Liver (tissue), 9 donors: ENCODE data around the gene GUCY1A2. TPM values are rescaled to one million over a fixed set of nuclear protein-coding genes. Genes with fewer than 3 reads are reported as not detected.

Source experiments
- DNase-seq: peaks from one replicate; pipeline ENCODE4 v3.0.0-alpha.2; 2017; ENCODE audit warnings: low spot score
- H3K27ac ChIP-seq, 2 donors: one replicate each; pipeline ENCODE4 v1.7.0; 2013; ENCODE audit warnings: inconsistent platforms in 2 of 2, low read length in 2 of 2, control low read depth in 1 of 2, low read depth in 1 of 2, mild to moderate bottlenecking in 1 of 2
- H3K27me3 ChIP-seq, 4 donors: one replicate each; pipeline versions ENCODE4 v1.6.1 to v1.7.0; 2013; ENCODE audit warnings: low read length in 3 of 4, inconsistent platforms in 1 of 4, mild to moderate bottlenecking in 1 of 4, moderate library complexity in 1 of 4; ENCODE audit not compliant: control insufficient read depth in 4 of 4, insufficient read depth in 4 of 4
- H3K36me3 ChIP-seq, 4 donors: one replicate each; pipeline versions ENCODE4 v1.6.1 to v1.7.0; 2013; ENCODE audit warnings: low read length in 3 of 4, mild to moderate bottlenecking in 3 of 4, low read depth in 1 of 4, moderate library complexity in 1 of 4; ENCODE audit not compliant: control insufficient read depth in 4 of 4, insufficient read depth in 3 of 4
- H3K4me1 ChIP-seq, 4 donors: one replicate each; pipeline versions ENCODE4 v1.6.1 to v1.7.0; 2013; ENCODE audit warnings: low read length in 3 of 4, mild to moderate bottlenecking in 3 of 4, moderate library complexity in 1 of 4; ENCODE audit not compliant: control insufficient read depth in 4 of 4, insufficient read depth in 4 of 4
- H3K4me3 ChIP-seq, 3 donors: one replicate each; pipeline versions ENCODE4 v1.6.1 to v1.7.0; 2013; ENCODE audit warnings: low read length in 3 of 3, control low read depth in 1 of 3, low read depth in 1 of 3, mild to moderate bottlenecking in 1 of 3
- H3K9ac ChIP-seq, 2 donors: one replicate each; pipeline ENCODE4 v1.7.0; 2013; ENCODE audit warnings: low read length in 2 of 2, mild to moderate bottlenecking in 2 of 2, moderate library complexity in 2 of 2, control low read depth in 1 of 2, low read depth in 1 of 2
- H3K9me3 ChIP-seq, 4 donors: one replicate each; pipeline versions ENCODE4 v1.6.1 to v1.7.0; 2013; ENCODE audit warnings: low read length in 3 of 4; ENCODE audit not compliant: control insufficient read depth in 4 of 4
- EGR1 ChIP-seq, 2 donors: IDR thresholded peaks; 2 replicates each; pipeline ENCODE4 v1.6.1; 2016 to 2018; ENCODE audit warnings: antibody characterized with exemption in 2 of 2, low read depth in 2 of 2
- FOXA1 ChIP-seq: IDR thresholded peaks from 2 replicates; pipeline ENCODE4 v1.6.1; 2016; ENCODE audit warnings: antibody characterized with exemption
- FOXA2 ChIP-seq: IDR thresholded peaks from 2 replicates; pipeline ENCODE4 v1.6.1; 2016; ENCODE audit warnings: antibody characterized with exemption
- GABPA ChIP-seq, 2 donors: IDR thresholded peaks in 1 of 2; conservative IDR thresholded peaks in 1 of 2; 2 replicates each; pipeline ENCODE4 v1.6.1; 2016; ENCODE audit warnings: antibody characterized with exemption in 2 of 2, mild to moderate bottlenecking in 1 of 2, moderate library complexity in 1 of 2
- HNF4A ChIP-seq, 2 donors: conservative IDR thresholded peaks; 2 replicates each; pipeline ENCODE4 v1.6.1; 2016; ENCODE audit warnings: antibody characterized with exemption in 2 of 2, mild to moderate bottlenecking in 2 of 2
- HNF4G ChIP-seq: IDR thresholded peaks from 2 replicates; pipeline ENCODE4 v1.6.1; 2016; ENCODE audit warnings: antibody characterized with exemption
- JUND ChIP-seq, 2 donors: IDR thresholded peaks; 2 replicates each; pipeline ENCODE4 v1.6.1; 2016; ENCODE audit warnings: antibody characterized with exemption in 2 of 2
- NR2F2 ChIP-seq: IDR thresholded peaks from 2 replicates; pipeline ENCODE4 v1.6.1; 2016; ENCODE audit warnings: antibody characterized with exemption
- RAD21 ChIP-seq, 2 donors: IDR thresholded peaks; 2 replicates each; pipeline ENCODE4 v1.6.1; 2016; ENCODE audit warnings: antibody characterized with exemption in 2 of 2, mild to moderate bottlenecking in 2 of 2
- RXRA ChIP-seq, 2 donors: IDR thresholded peaks; 2 replicates each; pipeline ENCODE4 v1.6.1; 2017 to 2018; ENCODE audit warnings: antibody characterized with exemption in 2 of 2, mild to moderate bottlenecking in 1 of 2
- SP1 ChIP-seq: IDR thresholded peaks from 2 replicates; pipeline ENCODE4 v1.6.1; 2018; ENCODE audit warnings: antibody characterized with exemption, mild to moderate bottlenecking
- TAF1 ChIP-seq: conservative IDR thresholded peaks from 2 replicates; pipeline ENCODE4 v1.6.1; 2016; ENCODE audit warnings: antibody characterized with exemption, mild to moderate bottlenecking
- YY1 ChIP-seq: IDR thresholded peaks from 2 replicates; pipeline ENCODE4 v1.6.1; 2016; ENCODE audit warnings: antibody characterized with exemption, mild to moderate bottlenecking
- WGBS: extraction: QIAGEN DNeasy Blood & Tissue Kit; methylation state at CpG from one replicate; pipeline ENCODE4 v1.1.7; 2013; 5-methylcytosine and 5-hydroxymethylcytosine counted together
- polyA plus RNA-seq, 2 donors: library from polyadenylated mRNA; stranded (reverse) in 1 of 2; unstranded in 1 of 2; fragments of 200-250 nt in 1 of 2; fragments of >200 nt in 1 of 2; fragmentation: Nextera tagmentation in 1 of 2; extraction: Ambion mirVana in 1 of 2; gene quantifications; one replicate each; pipeline versions ENCODE4 v1.2.1 to v1.2.3, GENCODE V29; 2013 to 2015
- total RNA-seq, 2 donors: library from RNA; depleted of rRNA; stranded (reverse); fragments of >200 nt; gene quantifications; one replicate each; pipeline ENCODE4 v1.2.3, GENCODE V29; 2014
- TF ChIP-seq, protein P1 (sequence below): IDR thresholded peaks from 2 replicates; pipeline ENCODE4 v1.6.1; 2016; ENCODE audit warnings: antibody characterized with exemption
- TF ChIP-seq, protein P2 (sequence below): IDR thresholded peaks from 2 replicates; pipeline ENCODE4 v1.6.1; 2016; ENCODE audit warnings: antibody characterized with exemption, mild to moderate bottlenecking
- TF ChIP-seq, protein P3 (sequence below): IDR thresholded peaks from 2 replicates; pipeline ENCODE4 v1.6.1; 2016; ENCODE audit warnings: antibody characterized with exemption
- TF ChIP-seq, protein P4 (sequence below): fragments of 150-350 bp; IDR thresholded peaks from 2 replicates; pipeline ENCODE4 v1.5.1; 2017; ENCODE audit warnings: improper control_type of control experiment, low read depth, low read length; ENCODE audit not compliant: missing input control
- TF ChIP-seq, protein P5 (sequence below): IDR thresholded peaks from 2 replicates; pipeline ENCODE4 v1.6.1; 2016; ENCODE audit warnings: antibody characterized with exemption
- donor health status: healthy.
- donor health status: healthy.
- donor health status: healthy.
- donor health status: healthy.
- donor health status: healthy.

The GUCY1A2 gene
- total and polyA plus RNA-seq, 4 donors, result 0.55 to 4.4 (median 1.7) TPM

DNA sequence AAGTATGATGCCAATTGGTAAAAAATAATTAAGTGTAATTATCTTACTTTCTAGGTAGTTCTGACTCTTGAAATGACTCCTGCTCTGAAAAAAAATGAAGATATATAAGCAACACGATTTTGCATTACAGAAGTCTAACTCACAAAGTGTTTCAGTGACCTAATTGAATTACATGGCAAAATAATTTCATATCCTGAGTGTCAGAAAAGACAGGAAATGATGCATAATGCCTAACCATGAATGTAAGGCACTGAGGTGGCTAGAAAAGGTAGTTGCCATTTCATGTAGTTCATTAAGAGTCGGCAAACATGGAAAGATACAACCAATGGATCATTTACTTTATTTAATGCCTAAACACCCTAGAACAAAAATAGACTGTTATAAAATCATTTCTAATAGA, 113.5 kb downstream of the GUCY1A2 start:
- H3K4me1 ChIP-seq, result no peaks in the 10 kb centered on the region
- no peaks in the 10 kb centered on the region for H3K27me3 ChIP-seq
- H3K27ac ChIP-seq, result no peak overlapping the region
- H3K36me3 ChIP-seq, result no peaks in the 10 kb centered on the region
- TF ChIP-seq, protein P1, sequence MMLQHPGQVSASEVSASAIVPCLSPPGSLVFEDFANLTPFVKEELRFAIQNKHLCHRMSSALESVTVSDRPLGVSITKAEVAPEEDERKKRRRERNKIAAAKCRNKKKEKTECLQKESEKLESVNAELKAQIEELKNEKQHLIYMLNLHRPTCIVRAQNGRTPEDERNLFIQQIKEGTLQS, result no peak
- TF ChIP-seq TAF1, result no peak
- no peak for TF ChIP-seq FOXA2
- no peak for TF ChIP-seq SP1
- TF ChIP-seq RXRA (IDR thresholded peaks at IDR 0.05), result no peak
- TF ChIP-seq HNF4A (conservative IDR thresholded peaks at IDR 0.05), result no peak
- TF ChIP-seq JUND (IDR thresholded peaks at IDR 0.05), result no peak
- TF ChIP-seq, protein P2, sequence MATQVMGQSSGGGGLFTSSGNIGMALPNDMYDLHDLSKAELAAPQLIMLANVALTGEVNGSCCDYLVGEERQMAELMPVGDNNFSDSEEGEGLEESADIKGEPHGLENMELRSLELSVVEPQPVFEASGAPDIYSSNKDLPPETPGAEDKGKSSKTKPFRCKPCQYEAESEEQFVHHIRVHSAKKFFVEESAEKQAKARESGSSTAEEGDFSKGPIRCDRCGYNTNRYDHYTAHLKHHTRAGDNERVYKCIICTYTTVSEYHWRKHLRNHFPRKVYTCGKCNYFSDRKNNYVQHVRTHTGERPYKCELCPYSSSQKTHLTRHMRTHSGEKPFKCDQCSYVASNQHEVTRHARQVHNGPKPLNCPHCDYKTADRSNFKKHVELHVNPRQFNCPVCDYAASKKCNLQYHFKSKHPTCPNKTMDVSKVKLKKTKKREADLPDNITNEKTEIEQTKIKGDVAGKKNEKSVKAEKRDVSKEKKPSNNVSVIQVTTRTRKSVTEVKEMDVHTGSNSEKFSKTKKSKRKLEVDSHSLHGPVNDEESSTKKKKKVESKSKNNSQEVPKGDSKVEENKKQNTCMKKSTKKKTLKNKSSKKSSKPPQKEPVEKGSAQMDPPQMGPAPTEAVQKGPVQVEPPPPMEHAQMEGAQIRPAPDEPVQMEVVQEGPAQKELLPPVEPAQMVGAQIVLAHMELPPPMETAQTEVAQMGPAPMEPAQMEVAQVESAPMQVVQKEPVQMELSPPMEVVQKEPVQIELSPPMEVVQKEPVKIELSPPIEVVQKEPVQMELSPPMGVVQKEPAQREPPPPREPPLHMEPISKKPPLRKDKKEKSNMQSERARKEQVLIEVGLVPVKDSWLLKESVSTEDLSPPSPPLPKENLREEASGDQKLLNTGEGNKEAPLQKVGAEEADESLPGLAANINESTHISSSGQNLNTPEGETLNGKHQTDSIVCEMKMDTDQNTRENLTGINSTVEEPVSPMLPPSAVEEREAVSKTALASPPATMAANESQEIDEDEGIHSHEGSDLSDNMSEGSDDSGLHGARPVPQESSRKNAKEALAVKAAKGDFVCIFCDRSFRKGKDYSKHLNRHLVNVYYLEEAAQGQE, result no peak
- TF ChIP-seq EGR1 (IDR thresholded peaks at IDR 0.05; ENCODE audit: low read depth in 2 of 2), result no peak
- TF ChIP-seq, protein P3, sequence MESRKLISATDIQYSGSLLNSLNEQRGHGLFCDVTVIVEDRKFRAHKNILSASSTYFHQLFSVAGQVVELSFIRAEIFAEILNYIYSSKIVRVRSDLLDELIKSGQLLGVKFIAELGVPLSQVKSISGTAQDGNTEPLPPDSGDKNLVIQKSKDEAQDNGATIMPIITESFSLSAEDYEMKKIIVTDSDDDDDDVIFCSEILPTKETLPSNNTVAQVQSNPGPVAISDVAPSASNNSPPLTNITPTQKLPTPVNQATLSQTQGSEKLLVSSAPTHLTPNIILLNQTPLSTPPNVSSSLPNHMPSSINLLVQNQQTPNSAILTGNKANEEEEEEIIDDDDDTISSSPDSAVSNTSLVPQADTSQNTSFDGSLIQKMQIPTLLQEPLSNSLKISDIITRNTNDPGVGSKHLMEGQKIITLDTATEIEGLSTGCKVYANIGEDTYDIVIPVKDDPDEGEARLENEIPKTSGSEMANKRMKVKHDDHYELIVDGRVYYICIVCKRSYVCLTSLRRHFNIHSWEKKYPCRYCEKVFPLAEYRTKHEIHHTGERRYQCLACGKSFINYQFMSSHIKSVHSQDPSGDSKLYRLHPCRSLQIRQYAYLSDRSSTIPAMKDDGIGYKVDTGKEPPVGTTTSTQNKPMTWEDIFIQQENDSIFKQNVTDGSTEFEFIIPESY, result no peak
- TF ChIP-seq FOXA1, result no peak
- TF ChIP-seq NR2F2, result no peak
- TF ChIP-seq YY1, result no peak
- TF ChIP-seq HNF4G, result no peak
- TF ChIP-seq, protein P4, sequence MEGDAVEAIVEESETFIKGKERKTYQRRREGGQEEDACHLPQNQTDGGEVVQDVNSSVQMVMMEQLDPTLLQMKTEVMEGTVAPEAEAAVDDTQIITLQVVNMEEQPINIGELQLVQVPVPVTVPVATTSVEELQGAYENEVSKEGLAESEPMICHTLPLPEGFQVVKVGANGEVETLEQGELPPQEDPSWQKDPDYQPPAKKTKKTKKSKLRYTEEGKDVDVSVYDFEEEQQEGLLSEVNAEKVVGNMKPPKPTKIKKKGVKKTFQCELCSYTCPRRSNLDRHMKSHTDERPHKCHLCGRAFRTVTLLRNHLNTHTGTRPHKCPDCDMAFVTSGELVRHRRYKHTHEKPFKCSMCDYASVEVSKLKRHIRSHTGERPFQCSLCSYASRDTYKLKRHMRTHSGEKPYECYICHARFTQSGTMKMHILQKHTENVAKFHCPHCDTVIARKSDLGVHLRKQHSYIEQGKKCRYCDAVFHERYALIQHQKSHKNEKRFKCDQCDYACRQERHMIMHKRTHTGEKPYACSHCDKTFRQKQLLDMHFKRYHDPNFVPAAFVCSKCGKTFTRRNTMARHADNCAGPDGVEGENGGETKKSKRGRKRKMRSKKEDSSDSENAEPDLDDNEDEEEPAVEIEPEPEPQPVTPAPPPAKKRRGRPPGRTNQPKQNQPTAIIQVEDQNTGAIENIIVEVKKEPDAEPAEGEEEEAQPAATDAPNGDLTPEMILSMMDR, result no peak
- TF ChIP-seq GABPA (IDR thresholded peaks at IDR 0.05 in 1 of 2, conservative IDR thresholded peaks at IDR 0.05 in 1 of 2), result no peak
- TF ChIP-seq RAD21 (IDR thresholded peaks at IDR 0.05), result no peak
- TF ChIP-seq, protein P5, sequence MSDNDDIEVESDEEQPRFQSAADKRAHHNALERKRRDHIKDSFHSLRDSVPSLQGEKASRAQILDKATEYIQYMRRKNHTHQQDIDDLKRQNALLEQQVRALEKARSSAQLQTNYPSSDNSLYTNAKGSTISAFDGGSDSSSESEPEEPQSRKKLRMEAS, result no peak
- 61% methylated on average over 2 of the region's 2 CpGs for WGBS
- H3K9me3 ChIP-seq, result no peaks in the 10 kb centered on the region
- no peak for DNase-seq
- no peak overlapping the region for H3K4me3 ChIP-seq
- no peak overlapping the region for H3K9ac ChIP-seq

DNA sequence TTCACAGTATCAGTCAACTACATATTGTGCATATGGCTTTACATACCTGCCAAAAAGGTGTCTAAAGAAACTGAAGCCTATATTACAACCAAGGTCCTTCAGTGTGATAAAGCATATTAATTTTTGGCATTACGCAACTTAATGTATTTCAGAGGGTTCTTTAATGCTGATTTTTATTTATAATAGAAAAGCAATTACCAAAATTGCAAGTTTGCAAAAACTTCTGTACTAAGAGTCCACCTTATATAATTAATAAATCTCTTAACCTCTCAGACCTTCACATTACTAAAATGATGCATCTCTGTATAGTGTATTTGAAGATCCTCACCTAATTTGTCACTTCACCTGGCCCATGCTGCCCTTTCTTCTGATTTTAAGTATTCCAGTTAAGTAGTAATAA, 128.6 kb downstream of the GUCY1A2 start:
- 81% methylated on average over 1 of the region's 1 CpG for WGBS
- TF ChIP-seq, protein P5, result no peak
- TF ChIP-seq, protein P2, result no peak
- TF ChIP-seq, protein P3, result no peak
- TF ChIP-seq, protein P1, result no peak
- TF ChIP-seq YY1 (no peak), NR2F2 (no peak), RAD21 (IDR thresholded peaks at IDR 0.05) (no peak)
- Histone ChIP-seq H3K27me3 (no peaks in the 10 kb centered on the region), H3K4me1 (no peaks in the 10 kb centered on the region), H3K9me3 (no peaks in the 10 kb centered on the region), H3K36me3 (no peaks in the 10 kb centered on the region), H3K9ac (no peak overlapping the region), H3K27ac (no peak overlapping the region), H3K4me3 (no peak overlapping the region)
- DNase-seq, result no peak
